GM12878 (cell line): ENCODE data around the gene PRDM16. TPM values are rescaled to one million over a fixed set of nuclear protein-coding genes. Genes with fewer than 3 reads are reported as not detected.

ENCODE experiments used
- ATAC-seq: fragments of 200-7000 bp; cut with Tn5 transposase; 3 replicates; pipeline ENCODE4 v1.9.1; 2020; ENCODE audit warnings: mild to moderate bottlenecking, moderate library complexity
- BruUV-seq: library from RNA; stranded (reverse); fragments of 400-500 nt; replicated peaks from 2 replicates; lab custom pipeline; 2021; lab: Mats Ljungman, UMichigan
- CTCF ChIA-PET: fragments of 300-600 bp; sonication (Branson Sonifier 250); formaldehyde crosslinking; extraction: SDS; loops from one replicate; lab custom pipeline; 2021; ENCODE audit warnings: inconsistent platforms; lab: Yijun Ruan, JAX
- POLR2A ChIA-PET: fragments of 350-600 bp; formaldehyde crosslinking; extraction: SDS; loops from one replicate; lab custom pipeline; 2021; ENCODE audit warnings: inconsistent platforms; lab: Charles Lee
- RAD21 ChIA-PET: fragments of 300-600 bp; sonication (Branson Sonifier 250); formaldehyde crosslinking; loops from one replicate; lab custom pipeline; 2023; ENCODE audit warnings: antibody characterized with exemption; ENCODE audit not compliant: unreplicated experiment; lab: Charles Lee
- SMC1A ChIA-PET: fragments of 300-600 bp; sonication (Branson Sonifier 250); formaldehyde crosslinking; loops from one replicate; lab custom pipeline; 2023; ENCODE audit not compliant: unreplicated experiment, uncharacterized antibody; lab: Charles Lee
- DNase-seq: peaks from one replicate; pipeline ENCODE4 v3.0.0-alpha.2; 2011; ENCODE audit warnings: low read depth, low spot score
- FAIRE-seq: peaks from 3 replicates; lab custom pipeline; 2011; peaks lifted over from hg19 to GRCh38; lab: Jason Lieb, UNC
- H2AFZ ChIP-seq: 2 replicates; pipeline ENCODE4 v1.6.0; 2011; ENCODE audit warnings: low read depth, low read length, control low read depth; ENCODE audit not compliant: control insufficient read depth
- H3K27ac ChIP-seq: 2 replicates; pipeline ENCODE4 v1.5.1; 2011; ENCODE audit warnings: control low read depth; ENCODE audit not compliant: control insufficient read depth, insufficient read depth
- H3K27me3 ChIP-seq, 2 experiments: replicated peaks in 1 of 2; 2 replicates each; pipeline versions ENCODE4 v1.6.0 to v1.6.1; 2011; ENCODE audit warnings: low read length in 1 of 2; ENCODE audit not compliant: control insufficient read depth in 2 of 2, insufficient read depth in 2 of 2
- H3K36me3 ChIP-seq, 2 experiments: 2 replicates each; pipeline ENCODE4 v1.5.1; 2011; ENCODE audit warnings: low read length in 1 of 2; ENCODE audit not compliant: control insufficient read depth in 2 of 2, insufficient read depth in 2 of 2
- H3K4me1 ChIP-seq: 2 replicates; pipeline ENCODE4 v1.6.1; 2011; ENCODE audit warnings: mild to moderate bottlenecking, low read length, moderate library complexity, mixed read lengths; ENCODE audit not compliant: control insufficient read depth, insufficient read depth
- H3K4me2 ChIP-seq: 2 replicates; pipeline ENCODE4 v1.6.0; 2011; ENCODE audit warnings: control low read depth; ENCODE audit not compliant: control insufficient read depth, insufficient read depth
- H3K4me3 ChIP-seq: fragments of 200-600 bp; sonication (generic); 2 replicates; pipeline ENCODE4 v1.5.1; 2016
- H3K79me2 ChIP-seq: 2 replicates; pipeline ENCODE4 v1.6.0; 2011; ENCODE audit warnings: low read length; ENCODE audit not compliant: control insufficient read depth, insufficient read depth
- H3K9ac ChIP-seq: 2 replicates; pipeline ENCODE4 v1.8.0; 2011; ENCODE audit warnings: low read length, control low read depth, mixed read lengths; ENCODE audit not compliant: control insufficient read depth, insufficient read depth
- H3K9me3 ChIP-seq: replicated peaks from 3 replicates; pipeline ENCODE4 v1.5.1; 2011; ENCODE audit warnings: mild to moderate bottlenecking, low read length; ENCODE audit not compliant: control insufficient read depth, insufficient read depth
- H4K20me1 ChIP-seq: 2 replicates; pipeline ENCODE4 v1.6.0; 2011; ENCODE audit not compliant: control insufficient read depth, insufficient read depth
- BHLHE40 ChIP-seq, 2 experiments: fragments of 450-650 bp in 1 of 2; IDR thresholded peaks; 2 replicates each; pipeline ENCODE4 v1.6.1; 2011 to 2017; ENCODE audit warnings: low read depth in 2 of 2, borderline replicate concordance in 1 of 2, improper control_type of control experiment in 1 of 2, low read length in 1 of 2, mild to moderate bottlenecking in 1 of 2
- CBX5 ChIP-seq: sonication (generic); IDR thresholded peaks from 2 replicates; pipeline ENCODE4 v1.6.1; 2016; ENCODE audit warnings: low read depth, moderate library complexity, mild to moderate bottlenecking, inconsistent platforms
- DPF2 ChIP-seq: fragments of 450-650 bp; IDR thresholded peaks from 2 replicates; pipeline ENCODE4 v1.6.1; 2017; ENCODE audit warnings: mild to moderate bottlenecking
- E4F1 ChIP-seq: fragments of 450-650 bp; IDR thresholded peaks from 2 replicates; pipeline ENCODE4 v1.6.1; 2018; ENCODE audit warnings: borderline replicate concordance, mild to moderate bottlenecking; ENCODE audit not compliant: partially characterized antibody
- SMAD5 ChIP-seq: IDR thresholded peaks from 2 replicates; pipeline ENCODE4 v1.6.1; 2016; ENCODE audit warnings: antibody characterized with exemption, low read depth
- WGBS: methylation state at CpG from one replicate; pipeline ENCODE4 v1.1.6; 2016; ENCODE audit warnings: low lambda C conversion rate; ENCODE audit not compliant: insufficient replicate concordance, insufficient coverage; ENCODE audit errors: missing lambda C conversion rate; 5-methylcytosine and 5-hydroxymethylcytosine counted together
- in situ Hi-C: fragments of 300-500 bp; cut with MboI; formaldehyde crosslinking; loops from 9 replicates; pipeline ENCODE4 v1.14.3; 2018; ENCODE audit warnings: mixed read lengths
- intact Hi-C: fragments of 100-400 bp; cut with micrococcal nuclease; formaldehyde crosslinking; loops from one replicate; pipeline ENCODE4 v1.14.2; 2022; ENCODE audit not compliant: unreplicated experiment
- polyA plus RNA-seq, 11 experiments: library from polyadenylated mRNA; depleted of rRNA in 4 of 11; unstranded in 6 of 11; stranded (reverse) in 5 of 11; fragments of >200 nt; fragmentation: Nextera tagmentation in 4 of 11; fragmentation: Illumina TruSeq in 1 of 11; extraction: Ambion mirVana in 4 of 11; extraction: Trizol in 1 of 11; gene quantifications; 1 replicate in 1 of 11; 2 replicates in 10 of 11; pipeline versions ENCODE4 v1.2.1 to v1.2.3, GENCODE V29; 2011 to 2016; ENCODE audit warnings: inconsistent platforms in 2 of 11, missing spikeins in 2 of 11, low read depth in 1 of 11
- total RNA-seq, 4 experiments: library from RNA; depleted of rRNA in 3 of 4; stranded (reverse); fragments of >200 nt in 3 of 4; fragmentation: Illumina TruSeq in 1 of 4; extraction: Trizol in 1 of 4; gene quantifications; 2 replicates each; pipeline versions ENCODE4 v1.2.1 to v1.2.3, GENCODE V29; 2013 to 2021
- TF ChIP-seq, protein P1 (sequence below): fragments of 450-650 bp; IDR thresholded peaks from 2 replicates; pipeline ENCODE4 v1.6.1; 2014; ENCODE audit warnings: mild to moderate bottlenecking

The PRDM16 gene
- total and polyA plus RNA-seq, 10 of the 15 experiments (the other 5 are each of a cell fraction or from before 2014, with no cell fraction given): 0.03 TPM; not detected in 9

DNA sequence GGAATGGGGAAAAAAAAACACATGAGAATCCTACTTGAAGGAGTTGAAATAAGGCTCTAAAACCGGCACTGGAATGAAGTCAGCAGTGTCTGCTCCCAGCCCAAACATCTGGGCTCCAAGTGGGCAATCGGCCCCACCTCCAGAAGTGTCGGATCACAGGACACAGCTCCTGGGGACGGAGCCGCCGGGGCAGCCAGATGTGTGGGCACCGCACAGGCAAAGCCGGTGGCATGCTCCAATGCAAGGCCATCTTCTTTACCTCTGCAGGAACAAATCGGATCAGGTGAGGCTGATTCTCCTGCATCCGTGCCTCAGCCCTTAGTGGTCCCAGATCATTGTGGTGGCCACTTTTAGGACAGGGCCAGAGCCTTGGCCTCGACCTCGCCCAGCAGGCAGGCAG, 156.7 kb downstream of the PRDM16 start:
- TF ChIP-seq CBX5 (no peak), SMAD5 (no peak), BHLHE40 (IDR thresholded peaks at IDR 0.05; ENCODE audit: borderline replicate concordance in 1 of 2, low read depth in 2 of 2, low read length in 1 of 2) (no peak), E4F1 (no peak), DPF2 (no peak)
- TF ChIP-seq, protein P1, sequence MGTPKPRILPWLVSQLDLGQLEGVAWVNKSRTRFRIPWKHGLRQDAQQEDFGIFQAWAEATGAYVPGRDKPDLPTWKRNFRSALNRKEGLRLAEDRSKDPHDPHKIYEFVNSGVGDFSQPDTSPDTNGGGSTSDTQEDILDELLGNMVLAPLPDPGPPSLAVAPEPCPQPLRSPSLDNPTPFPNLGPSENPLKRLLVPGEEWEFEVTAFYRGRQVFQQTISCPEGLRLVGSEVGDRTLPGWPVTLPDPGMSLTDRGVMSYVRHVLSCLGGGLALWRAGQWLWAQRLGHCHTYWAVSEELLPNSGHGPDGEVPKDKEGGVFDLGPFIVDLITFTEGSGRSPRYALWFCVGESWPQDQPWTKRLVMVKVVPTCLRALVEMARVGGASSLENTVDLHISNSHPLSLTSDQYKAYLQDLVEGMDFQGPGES: no peak
- in situ Hi-C loops (no loop called here), intact Hi-C loops (no loop called here)
- DNase-seq: no peak
- no peak overlapping the region for H2AFZ ChIP-seq
- H4K20me1 ChIP-seq: peaks cover 3% of the 10 kb centered on the region; the same call in 1 of the 2 replicates
- FAIRE-seq: no peak
- no peaks in the 10 kb centered on the region for H3K36me3 ChIP-seq
- H3K9ac ChIP-seq: no peak overlapping the region
- no TSS peak for BruUV-seq
- ChIA-PET RAD21 (interaction anchor here (0.7 kb wide), 1 partner anchor 753 kb away, joined by 3 read pairs; no protein-coding TSS in a partner anchor), POLR2A (no interaction called here), CTCF (no interaction called here), SMC1A (no interaction called here)
- H3K4me3 ChIP-seq: no peak overlapping the region
- H3K27ac ChIP-seq: no peak overlapping the region
- no peaks in the 10 kb centered on the region for H3K9me3 ChIP-seq
- 33% methylated on average over 11 of the region's 12 CpGs for WGBS
- ATAC-seq: no peak
- H3K79me2 ChIP-seq: no peaks in the 10 kb centered on the region
- H3K27me3 ChIP-seq: no peaks in the 10 kb centered on the region
- H3K4me2 ChIP-seq: no peak overlapping the region
- no peaks in the 10 kb centered on the region for H3K4me1 ChIP-seq
